GM23338 (cell line): ENCODE data around the gene CX3CL1. TPM values are rescaled to one million over a fixed set of nuclear protein-coding genes. Genes with fewer than 3 reads are reported as not detected.

Experiments
- ATAC-seq: fragments of 200-7000 bp; cut with Tn5 transposase; 3 replicates; pipeline ENCODE4 v1.9.1; 2020
- DNase-seq: peaks from one replicate; pipeline ENCODE4 v3.0.0-alpha.2; 2015; ENCODE audit warnings: low spot score
- H2AFZ ChIP-seq: fragments of 200-600 bp; sonication (generic); 2 replicates; pipeline ENCODE4 v1.8.0; 2016; ENCODE audit warnings: antibody characterized with exemption, mild to moderate bottlenecking, moderate library complexity
- H3F3A ChIP-seq: fragments of 200-600 bp; sonication (generic); replicated peaks from 2 replicates; pipeline ENCODE4 v1.8.0; 2017; ENCODE audit warnings: antibody characterized with exemption, mixed run types, low read depth
- H3K27ac ChIP-seq: fragments of 200-600 bp; sonication (generic); 2 replicates; pipeline ENCODE4 v1.6.1; 2016; ENCODE audit warnings: low read depth
- H3K27me3 ChIP-seq: fragments of 200-600 bp; sonication (generic); 2 replicates; pipeline ENCODE4 v1.8.0; 2016; ENCODE audit warnings: mild to moderate bottlenecking, mixed run types, moderate library complexity; ENCODE audit not compliant: insufficient read depth
- H3K36me3 ChIP-seq: fragments of 200-600 bp; sonication (generic); 2 replicates; pipeline ENCODE4 v1.8.0; 2016; ENCODE audit warnings: mild to moderate bottlenecking; ENCODE audit not compliant: insufficient read depth
- H3K4me1 ChIP-seq: fragments of 200-600 bp; sonication (generic); 2 replicates; pipeline ENCODE4 v1.8.0; 2016; ENCODE audit warnings: mild to moderate bottlenecking, moderate library complexity; ENCODE audit not compliant: insufficient read depth
- H3K4me2 ChIP-seq: fragments of 200-600 bp; sonication (generic); 2 replicates; pipeline ENCODE4 v1.7.1; 2017; ENCODE audit warnings: mixed run types
- H3K4me3 ChIP-seq: fragments of 200-600 bp; sonication (generic); 2 replicates; pipeline ENCODE4 v1.6.1; 2016; ENCODE audit warnings: mixed run types
- H3K79me2 ChIP-seq: fragments of 200-600 bp; sonication (generic); replicated peaks from 2 replicates; pipeline ENCODE4 v1.8.0; 2017; ENCODE audit warnings: mild to moderate bottlenecking; ENCODE audit not compliant: insufficient read depth
- H3K9me2 ChIP-seq: fragments of 200-600 bp; sonication (generic); 2 replicates; pipeline ENCODE4 v1.8.0; 2017; ENCODE audit not compliant: insufficient read depth
- H4K20me1 ChIP-seq: fragments of 200-600 bp; sonication (generic); replicated peaks from 2 replicates; pipeline ENCODE4 v1.8.0; 2017; ENCODE audit warnings: mild to moderate bottlenecking; ENCODE audit not compliant: insufficient read depth
- H3K27ac Mint-ChIP-seq: 2 replicates; pipeline ENCODE4 v1.8.0; 2020; ENCODE audit warnings: inconsistent platforms, mild to moderate bottlenecking, moderate library complexity, mixed read lengths
- H3K27me3 Mint-ChIP-seq: 3 replicates; pipeline ENCODE4 v1.8.0; 2022; ENCODE audit warnings: low read depth, mild to moderate bottlenecking, moderate library complexity, mixed read lengths, inconsistent platforms; ENCODE audit not compliant: insufficient read depth, poor library complexity
- H3K36me3 Mint-ChIP-seq: 3 replicates; pipeline ENCODE4 v1.8.0; 2021; ENCODE audit warnings: low read depth, mild to moderate bottlenecking, inconsistent platforms, moderate library complexity, mixed read lengths
- H3K4me1 Mint-ChIP-seq: 3 replicates; pipeline ENCODE4 v1.8.0; 2020; ENCODE audit warnings: mild to moderate bottlenecking, inconsistent platforms, mixed read lengths
- H3K4me3 Mint-ChIP-seq: 3 replicates; pipeline ENCODE4 v1.8.0; 2021; ENCODE audit warnings: moderate library complexity, mild to moderate bottlenecking, inconsistent platforms, mixed read lengths
- H3K9me3 Mint-ChIP-seq: 3 replicates; pipeline ENCODE4 v1.8.0; 2020; ENCODE audit warnings: moderate library complexity, mild to moderate bottlenecking, inconsistent platforms, mixed read lengths
- NANOG ChIP-seq: IDR thresholded peaks from 2 replicates; pipeline ENCODE4 v1.6.1; 2016; ENCODE audit warnings: antibody characterized with exemption, borderline replicate concordance
- POLR2AphosphoS5 ChIP-seq: IDR thresholded peaks from 2 replicates; pipeline ENCODE4 v1.6.1; 2016; ENCODE audit warnings: antibody characterized with exemption, low read depth
- STAT1 ChIP-seq: IDR thresholded peaks from one replicate; pipeline ENCODE4 v1.6.1; 2016; ENCODE audit warnings: antibody characterized with exemption; ENCODE audit not compliant: unreplicated experiment
- ZNF462 ChIP-seq: fragments of 250-450 bp; sonication (Bioruptor Pico); IDR thresholded peaks from 2 replicates; pipeline ENCODE4 v1.5.0; 2020; ENCODE audit warnings: mild to moderate bottlenecking, moderate library complexity
- polyA plus RNA-seq: library from polyadenylated mRNA; unstranded; fragments of >200 nt; fragmentation: Nextera tagmentation; extraction: Ambion mirVana; gene quantifications from 2 replicates; pipeline ENCODE4 v1.2.1, GENCODE V29; 2016
- total RNA-seq: library from RNA; depleted of rRNA; stranded (reverse); fragments of >200 nt; shearing (Covaris generic); gene quantifications from 2 replicates; pipeline ENCODE4 v1.2.3, GENCODE V29; 2014
- TF ChIP-seq, protein P1 (sequence below): IDR thresholded peaks from one replicate; pipeline ENCODE4 v1.6.1; 2018; ENCODE audit warnings: antibody characterized with exemption; ENCODE audit not compliant: unreplicated experiment

CX3CL1 gene
- total and polyA plus RNA-seq, 2 experiments from 2014 or later = 0.24 to 2.8 TPM

DNA sequence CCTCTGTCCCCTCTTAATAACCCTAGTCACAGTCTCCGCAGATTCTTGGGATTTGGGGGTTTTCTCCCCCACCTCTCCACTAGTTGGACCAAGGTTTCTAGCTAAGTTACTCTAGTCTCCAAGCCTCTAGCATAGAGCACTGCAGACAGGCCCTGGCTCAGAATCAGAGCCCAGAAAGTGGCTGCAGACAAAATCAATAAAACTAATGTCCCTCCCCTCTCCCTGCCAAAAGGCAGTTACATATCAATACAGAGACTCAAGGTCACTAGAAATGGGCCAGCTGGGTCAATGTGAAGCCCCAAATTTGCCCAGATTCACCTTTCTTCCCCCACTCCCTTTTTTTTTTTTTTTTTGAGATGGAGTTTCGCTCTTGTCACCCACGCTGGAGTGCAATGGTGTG is 8.1 kb upstream of the CX3CL1 start (continued):
- TF ChIP-seq, protein P1, sequence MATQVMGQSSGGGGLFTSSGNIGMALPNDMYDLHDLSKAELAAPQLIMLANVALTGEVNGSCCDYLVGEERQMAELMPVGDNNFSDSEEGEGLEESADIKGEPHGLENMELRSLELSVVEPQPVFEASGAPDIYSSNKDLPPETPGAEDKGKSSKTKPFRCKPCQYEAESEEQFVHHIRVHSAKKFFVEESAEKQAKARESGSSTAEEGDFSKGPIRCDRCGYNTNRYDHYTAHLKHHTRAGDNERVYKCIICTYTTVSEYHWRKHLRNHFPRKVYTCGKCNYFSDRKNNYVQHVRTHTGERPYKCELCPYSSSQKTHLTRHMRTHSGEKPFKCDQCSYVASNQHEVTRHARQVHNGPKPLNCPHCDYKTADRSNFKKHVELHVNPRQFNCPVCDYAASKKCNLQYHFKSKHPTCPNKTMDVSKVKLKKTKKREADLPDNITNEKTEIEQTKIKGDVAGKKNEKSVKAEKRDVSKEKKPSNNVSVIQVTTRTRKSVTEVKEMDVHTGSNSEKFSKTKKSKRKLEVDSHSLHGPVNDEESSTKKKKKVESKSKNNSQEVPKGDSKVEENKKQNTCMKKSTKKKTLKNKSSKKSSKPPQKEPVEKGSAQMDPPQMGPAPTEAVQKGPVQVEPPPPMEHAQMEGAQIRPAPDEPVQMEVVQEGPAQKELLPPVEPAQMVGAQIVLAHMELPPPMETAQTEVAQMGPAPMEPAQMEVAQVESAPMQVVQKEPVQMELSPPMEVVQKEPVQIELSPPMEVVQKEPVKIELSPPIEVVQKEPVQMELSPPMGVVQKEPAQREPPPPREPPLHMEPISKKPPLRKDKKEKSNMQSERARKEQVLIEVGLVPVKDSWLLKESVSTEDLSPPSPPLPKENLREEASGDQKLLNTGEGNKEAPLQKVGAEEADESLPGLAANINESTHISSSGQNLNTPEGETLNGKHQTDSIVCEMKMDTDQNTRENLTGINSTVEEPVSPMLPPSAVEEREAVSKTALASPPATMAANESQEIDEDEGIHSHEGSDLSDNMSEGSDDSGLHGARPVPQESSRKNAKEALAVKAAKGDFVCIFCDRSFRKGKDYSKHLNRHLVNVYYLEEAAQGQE = no peak
- no peak for TF ChIP-seq ZNF462 (CRISPR knock-in tag)
- TF ChIP-seq POLR2AphosphoS5 = no peak

GRCh38 chr16:57366544-57367040 is 5.7 kb upstream of the CX3CL1 start:
- H3K9me3 Mint-ChIP-seq = no peaks in the 10 kb centered on the region; the same call in 2 of the 3 replicates
- H3K36me3 ChIP-seq = no peaks in the 10 kb centered on the region
- no peaks in the 10 kb centered on the region for H3F3A ChIP-seq
- H3K4me1 Mint-ChIP-seq = no peaks in the 10 kb centered on the region
- peaks cover 7% of the 10 kb centered on the region for H3K27me3 Mint-ChIP-seq
- H3K36me3 Mint-ChIP-seq = no peaks in the 10 kb centered on the region
- no peaks in the 10 kb centered on the region for H4K20me1 ChIP-seq
- no peaks in the 10 kb centered on the region for H3K27me3 ChIP-seq
- H3K27ac ChIP-seq = no peak overlapping the region
- H3K27ac Mint-ChIP-seq = no peak overlapping the region
- H3K79me2 ChIP-seq = no peaks in the 10 kb centered on the region
- ATAC-seq = no peak
- no peak overlapping the region for H3K4me2 ChIP-seq
- no peaks in the 10 kb centered on the region for H3K9me2 ChIP-seq
- no peak overlapping the region for H3K4me3 ChIP-seq
- H3K4me3 Mint-ChIP-seq = no peak overlapping the region
- H2AFZ ChIP-seq = no peak overlapping the region
- no peak for DNase-seq
- H3K4me1 ChIP-seq = no peaks in the 10 kb centered on the region
- TF ChIP-seq ZNF462 (CRISPR knock-in tag) = no peak
- TF ChIP-seq NANOG = no peak
- no peak for TF ChIP-seq STAT1
